GM19025 (cell line): ENCODE measurements around the gene RAD23B.

Experiments
- ATAC-seq: cut with Tn5 transposase; IDR thresholded peaks from one replicate; pipeline ENCODE4 v1.9.1; 2021; ENCODE audit warnings: mild to moderate bottlenecking, low read depth, moderate library complexity; ENCODE audit not compliant: unreplicated experiment

Gene RAD23B

GRCh38 chr9:107266624-107267368, 16.3 kb upstream of the RAD23B start:
- ATAC-seq = no peak

DNA sequence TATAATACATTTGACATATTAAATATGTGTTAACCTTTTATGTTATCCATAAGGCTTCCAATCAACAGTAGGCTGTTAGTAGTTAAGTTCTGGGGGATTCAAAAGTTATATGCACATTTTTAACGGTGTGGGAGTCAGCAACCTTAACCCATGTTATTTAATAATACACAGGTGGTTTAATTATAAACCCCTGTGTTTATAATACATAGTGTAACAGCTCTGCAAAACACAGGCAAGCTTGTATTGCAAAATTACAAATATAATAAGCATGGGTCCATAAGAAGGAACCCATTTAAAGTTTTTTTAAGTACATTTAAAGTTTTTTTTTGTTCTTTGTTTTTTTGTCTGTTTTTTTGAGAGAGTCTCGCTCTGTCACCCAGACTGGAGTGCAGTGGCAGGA, 14.5 kb upstream of the RAD23B start:
- ATAC-seq = no peak

- ATAC-seq = no peak
Measured at GRCh38 chr9:107269254-107269653, 13.8 kb upstream of the RAD23B start.

DNA sequence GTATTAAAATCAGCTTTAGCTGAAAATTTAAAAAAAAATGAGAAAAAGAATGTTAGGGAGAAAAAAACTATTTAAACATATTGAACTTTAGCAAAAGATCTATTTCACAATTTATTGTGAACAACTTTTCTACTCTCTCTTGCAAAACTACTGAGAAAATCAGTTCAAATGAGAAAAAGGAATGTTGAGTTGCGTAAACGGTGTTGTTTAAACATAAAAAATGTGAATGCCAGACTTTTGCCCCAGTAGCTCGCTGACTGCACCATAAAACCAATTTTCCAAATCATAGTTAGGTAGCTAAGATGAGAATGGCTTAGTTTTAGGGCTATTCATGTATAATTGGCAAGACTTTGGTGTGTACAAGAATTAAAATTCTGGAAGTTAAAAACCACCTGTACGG, 13.4 kb upstream of the RAD23B start:
- ATAC-seq = no peak

GRCh38 chr9:107270082-107270481, 13.0 kb upstream of the RAD23B start:
- ATAC-seq = no peak

GRCh38 chr9:107270580-107270979, 12.5 kb upstream of the RAD23B start:
- ATAC-seq = no peak

- no peak for ATAC-seq
Measured at GRCh38 chr9:107273634-107274033, 9.4 kb upstream of the RAD23B start.

DNA sequence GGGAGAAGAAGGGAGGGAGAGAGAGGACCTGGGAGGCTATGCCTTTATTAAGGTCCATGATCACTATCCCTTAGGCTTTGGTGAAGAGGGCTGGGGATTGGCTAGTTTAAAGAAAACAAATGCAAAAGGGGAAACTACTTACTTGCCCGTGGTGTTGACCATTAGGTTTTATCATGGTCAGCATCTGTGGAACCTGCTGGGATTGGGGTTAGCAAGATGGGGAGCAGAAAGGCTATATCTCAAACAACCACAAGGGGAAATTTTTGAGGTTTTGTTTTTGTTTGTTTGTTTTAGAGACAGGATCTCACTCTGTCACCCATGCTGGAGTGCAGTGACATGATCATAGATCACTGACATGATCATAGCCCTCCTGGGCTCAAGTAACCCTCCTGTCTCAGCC, 9.0 kb upstream of the RAD23B start:
- ATAC-seq = no peak

GRCh38 chr9:107274953-107275422, 8.1 kb upstream of the RAD23B start:
- no peak for ATAC-seq

DNA sequence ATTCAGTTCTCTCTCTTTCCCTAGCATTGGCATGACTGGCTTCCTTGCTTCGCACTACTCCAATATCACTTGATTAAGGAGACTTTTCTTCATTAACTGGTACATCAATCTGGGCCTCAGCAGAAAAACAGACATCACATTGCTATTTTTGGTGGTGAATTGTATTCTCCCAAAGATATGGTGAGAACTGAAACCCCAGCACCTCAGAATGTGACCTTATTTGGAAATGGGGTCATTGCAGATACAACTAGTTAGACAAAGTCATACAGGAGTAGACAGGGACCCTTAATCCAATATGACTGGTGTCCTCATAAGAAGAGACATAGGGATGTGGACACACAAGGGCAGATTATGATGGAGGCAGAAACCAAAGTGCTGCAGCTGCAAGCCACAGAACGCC, 7.5 kb upstream of the RAD23B start:
- ATAC-seq = no peak

GRCh38 chr9:107276966-107277710, 5.9 kb upstream of the RAD23B start:
- ATAC-seq = no peak

- ATAC-seq = no peak
Measured at GRCh38 chr9:107277801-107278200, 5.3 kb upstream of the RAD23B start.

GRCh38 chr9:107279086-107279485, 4.0 kb upstream of the RAD23B start:
- no peak for ATAC-seq

- no peak for ATAC-seq
Measured at GRCh38 chr9:107280543-107280942, 2.5 kb upstream of the RAD23B start.

GRCh38 chr9:107281184-107281583, 1.9 kb upstream of the RAD23B start:
- no peak for ATAC-seq

DNA sequence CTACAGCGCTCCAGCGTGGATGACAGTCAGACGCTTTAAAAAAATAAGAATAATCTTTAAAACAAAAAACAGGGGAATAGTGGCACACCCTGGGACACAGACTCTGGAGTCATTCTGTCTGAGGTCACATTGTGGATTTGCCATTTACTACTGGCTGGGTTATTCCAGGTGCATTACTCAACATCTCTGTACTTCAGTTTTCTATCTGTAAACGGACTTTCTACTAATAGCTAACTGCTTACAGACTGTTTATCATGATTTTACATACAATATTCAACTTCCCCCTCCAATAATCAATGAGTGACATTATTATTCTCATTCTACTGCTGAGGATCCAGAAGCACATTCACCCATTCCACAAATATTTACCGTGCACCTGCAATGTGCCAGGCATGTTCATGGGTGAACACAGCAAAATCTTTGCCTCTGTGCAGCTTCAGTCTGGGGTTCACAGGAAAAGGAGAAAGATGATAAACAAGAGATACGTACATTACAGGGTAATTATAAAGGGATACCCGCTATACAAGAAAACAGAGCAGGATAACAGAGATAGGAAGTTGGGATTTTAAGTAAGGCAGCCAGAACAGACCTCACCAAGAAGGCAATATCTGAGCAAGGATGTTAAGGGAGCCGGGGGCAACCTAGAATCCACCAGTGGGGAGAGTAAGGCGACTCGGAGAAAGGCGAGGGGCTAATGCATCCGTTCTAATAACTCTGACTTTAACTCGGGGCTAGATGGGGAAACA, 984 bp upstream of the RAD23B start:
- no peak for ATAC-seq

DNA sequence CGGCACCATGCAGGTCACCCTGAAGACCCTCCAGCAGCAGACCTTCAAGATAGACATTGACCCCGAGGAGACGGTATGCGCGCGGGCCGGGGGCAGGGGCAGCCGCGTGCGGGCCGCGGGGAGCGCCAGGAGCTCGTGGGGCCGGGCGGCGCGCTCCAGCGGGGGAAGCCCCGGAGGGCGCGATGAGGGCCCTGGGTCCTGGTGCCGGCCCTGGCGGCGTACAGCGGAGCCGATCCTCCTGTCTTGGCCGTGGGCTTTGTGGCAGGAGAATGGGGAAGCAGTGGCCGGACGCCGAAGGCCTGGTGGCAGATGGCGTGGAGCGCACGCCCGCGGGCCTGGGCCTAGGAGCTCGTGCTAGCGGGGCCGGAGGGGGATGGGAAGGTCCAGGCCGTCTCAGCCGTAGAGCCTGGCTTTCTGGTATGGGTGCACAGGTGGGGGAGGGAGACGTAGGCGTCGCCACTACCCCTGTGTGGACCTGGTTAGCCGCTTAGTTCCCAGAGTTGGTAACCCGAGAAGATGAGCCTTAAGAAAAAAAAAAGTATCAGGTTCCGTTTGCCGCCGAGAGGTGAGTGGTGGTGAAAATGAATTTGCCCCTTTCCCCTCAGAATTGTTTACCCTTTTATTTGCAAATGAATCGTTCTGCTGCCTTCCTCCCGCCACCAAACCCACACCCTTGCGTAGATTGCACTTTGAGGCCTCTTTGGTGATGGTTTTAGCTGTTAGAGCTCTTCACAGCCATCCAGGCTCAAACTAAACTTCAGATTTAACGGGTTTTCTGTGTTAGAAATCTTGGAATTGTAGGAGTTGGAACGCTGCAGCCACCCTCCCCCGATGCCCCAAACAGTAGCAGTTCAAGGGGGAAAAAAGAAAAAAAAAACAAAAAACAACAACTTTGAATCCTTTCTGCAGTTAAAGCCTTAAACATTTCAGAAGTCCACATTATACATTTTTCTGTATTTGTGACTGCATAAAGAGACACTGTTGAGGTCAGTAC, 841 bp downstream of the RAD23B start:
- peak; percentile 38 for ATAC-seq

- ATAC-seq = no peak
Measured at GRCh38 chr9:107284636-107285035, 1.6 kb downstream of the RAD23B start.

GRCh38 chr9:107285286-107285685, 2.2 kb downstream of the RAD23B start:
- ATAC-seq = no peak

- ATAC-seq = no peak
Measured at GRCh38 chr9:107286057-107286456, 3.0 kb downstream of the RAD23B start.
